Activated CD4-positive, alpha-beta T cell treated with anti-CD3 and anti-CD28 coated beads, Interleukin-2, amount 10 ng/mL, durations not matched to agents 24 days and 14 days (primary cell): ENCODE results near the gene MNT. TPM values are rescaled to one million over a fixed set of nuclear protein-coding genes. Genes with fewer than 3 reads are reported as not detected.

Source experiments
- DNase-seq: peaks from one replicate; pipeline ENCODE4 v3.0.0; 2022
- H3K27ac Mint-ChIP-seq: one replicate; pipeline ENCODE4 v1.8.0; 2022; ENCODE audit warnings: mild to moderate bottlenecking, mixed read lengths
- H3K27me3 Mint-ChIP-seq: one replicate; pipeline ENCODE4 v1.8.0; 2022; ENCODE audit warnings: mixed read lengths
- H3K36me3 Mint-ChIP-seq: one replicate; pipeline ENCODE4 v1.8.0; 2022; ENCODE audit warnings: low read depth, mild to moderate bottlenecking, mixed read lengths
- H3K4me1 Mint-ChIP-seq: one replicate; pipeline ENCODE4 v1.8.0; 2021; ENCODE audit warnings: mixed read lengths
- H3K4me3 Mint-ChIP-seq: one replicate; pipeline ENCODE4 v1.8.0; 2022; ENCODE audit warnings: mild to moderate bottlenecking, moderate library complexity, mixed read lengths
- H3K9me3 Mint-ChIP-seq: one replicate; pipeline ENCODE4 v1.8.0; 2021; ENCODE audit warnings: mixed read lengths
- intact Hi-C: fragments of 100-400 bp; cut with micrococcal nuclease; formaldehyde crosslinking; loops from one replicate; pipeline ENCODE4 v1.15.1; 2023
- total RNA-seq: library from RNA; stranded (reverse); gene quantifications from 2 replicates; pipeline ENCODE4 v1.2.3, GENCODE V29; 2022

The MNT gene
- total RNA-seq, 1 donor from 2014 or later: 29.1 TPM

DNA sequence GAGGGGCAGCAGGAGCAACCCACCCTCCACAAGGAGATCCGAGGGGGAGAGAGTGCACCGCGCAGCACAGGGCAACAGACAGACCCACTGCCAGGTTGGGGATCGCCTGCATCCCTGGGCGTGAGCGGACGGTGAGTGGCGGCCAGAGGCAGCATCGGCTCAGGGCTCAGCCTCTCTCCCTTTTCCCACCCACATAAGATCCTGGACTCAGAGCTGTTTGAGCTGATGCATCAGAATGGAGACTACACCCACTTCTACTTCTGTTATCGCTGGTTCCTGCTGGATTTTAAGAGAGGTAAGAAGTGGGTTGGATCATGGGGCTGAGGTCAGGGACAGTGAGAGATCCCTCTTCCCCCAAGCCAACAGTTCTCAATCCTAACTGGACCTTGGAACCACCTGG lies 23.2 kb downstream of the MNT start:
- Mint-ChIP-seq H3K27ac (no peak overlapping the region), H3K4me3 (no peak overlapping the region), H3K4me1 (no peaks in the 10 kb centered on the region), H3K9me3 (no peaks in the 10 kb centered on the region), H3K36me3 (peaks cover 11% of the 10 kb centered on the region), H3K27me3 (no peaks in the 10 kb centered on the region)
- no peak for DNase-seq
- intact Hi-C loops: no loop called here

DNA sequence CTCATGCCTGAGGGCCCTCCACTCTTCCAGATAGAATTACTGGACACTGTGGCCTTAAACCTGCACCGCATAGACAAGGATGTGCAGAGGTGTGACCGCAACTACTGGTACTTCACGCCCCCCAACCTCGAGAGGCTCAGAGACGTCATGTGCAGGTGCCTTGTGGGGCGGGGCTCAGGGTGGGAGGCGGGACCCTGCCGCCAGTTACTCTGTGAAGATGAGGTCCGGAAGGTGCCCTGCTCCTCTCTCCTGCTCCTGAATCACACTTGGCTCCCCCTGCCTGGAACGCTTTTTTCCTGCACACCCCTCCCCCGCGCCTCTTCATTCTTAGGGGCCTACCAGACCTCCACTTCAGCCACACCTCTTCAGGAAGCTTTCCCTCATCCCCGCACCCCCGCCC lies 24.8 kb downstream of the MNT start:
- peaks cover 9% of the 10 kb centered on the region for H3K36me3 Mint-ChIP-seq
- H3K27ac Mint-ChIP-seq: no peak overlapping the region
- H3K4me3 Mint-ChIP-seq: no peak overlapping the region
- H3K27me3 Mint-ChIP-seq: no peaks in the 10 kb centered on the region
- DNase-seq: no peak
- no peaks in the 10 kb centered on the region for H3K9me3 Mint-ChIP-seq
- intact Hi-C loops: no loop called here
- no peaks in the 10 kb centered on the region for H3K4me1 Mint-ChIP-seq

DNA sequence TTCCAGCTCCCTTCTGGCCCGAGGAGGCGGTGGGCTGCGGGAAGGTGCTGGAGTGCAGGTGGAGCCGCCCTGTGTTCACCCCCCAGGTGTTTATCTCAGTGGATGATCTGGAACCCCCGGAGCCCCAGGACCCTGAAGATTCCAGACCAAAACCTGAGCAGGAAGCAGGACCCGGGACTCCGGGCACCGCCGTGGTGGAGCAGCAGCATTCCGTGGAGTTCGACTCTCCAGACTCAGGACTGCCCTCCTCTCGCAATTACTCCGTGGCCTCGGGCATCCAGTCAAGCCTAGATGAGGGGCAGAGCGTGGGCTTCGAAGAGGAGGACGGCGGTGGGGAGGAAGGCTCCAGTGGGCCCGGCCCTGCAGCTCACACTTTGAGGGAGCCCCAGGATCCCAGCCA lies 25.5 kb downstream of the MNT start:
- Mint-ChIP-seq H3K9me3 (no peaks in the 10 kb centered on the region), H3K27ac (no peak overlapping the region)
- intact Hi-C loops: no loop called here

DNA sequence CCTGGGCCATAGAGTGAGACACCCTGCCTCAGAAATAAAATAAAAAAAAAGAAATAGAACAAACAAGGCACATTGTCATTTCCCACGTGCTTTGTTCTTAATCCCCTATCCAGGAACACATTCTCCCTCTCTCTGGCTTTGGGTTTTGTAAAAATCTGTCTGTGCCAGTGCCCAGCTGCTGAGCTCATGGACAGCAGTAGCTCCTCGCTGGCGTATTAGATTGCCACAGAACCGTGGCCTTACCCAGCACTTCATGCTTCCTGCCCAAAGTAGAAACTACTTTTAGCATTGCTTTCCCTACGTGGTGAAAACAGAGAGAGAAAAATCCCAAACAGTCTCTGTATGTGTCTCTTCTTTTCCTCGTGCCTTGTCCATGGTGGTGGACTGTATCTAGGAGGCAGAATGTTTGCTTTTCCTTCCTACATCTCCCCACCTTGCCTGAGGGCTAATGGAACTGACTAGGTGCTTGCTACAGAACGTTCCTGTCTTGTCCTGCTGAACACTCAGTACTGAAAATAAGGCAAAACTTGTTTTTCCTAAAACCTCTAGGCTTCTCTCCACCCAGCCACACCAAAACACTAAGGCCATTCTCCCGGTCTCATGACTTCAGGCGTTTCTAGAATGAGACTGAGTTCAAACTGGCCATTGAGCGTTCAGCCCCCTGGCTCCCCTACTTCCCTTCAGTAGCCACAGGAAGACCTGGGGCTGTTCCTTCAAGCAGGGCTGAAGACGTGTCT lies 26.1 kb downstream of the MNT start:
- Mint-ChIP-seq H3K36me3 (peaks cover 10% of the 10 kb centered on the region), H3K4me3 (no peak overlapping the region), H3K27me3 (no peaks in the 10 kb centered on the region), H3K4me1 (no peaks in the 10 kb centered on the region), H3K9me3 (no peaks in the 10 kb centered on the region), H3K27ac (peak overlapping the region; percentile 20)
- intact Hi-C loops: no loop called here
- no peak for DNase-seq

More for the DNA sequence above, 25.5 kb downstream of the MNT start:
- H3K27me3 Mint-ChIP-seq: no peaks in the 10 kb centered on the region
- no peaks in the 10 kb centered on the region for H3K4me1 Mint-ChIP-seq
- DNase-seq: no peak
- H3K36me3 Mint-ChIP-seq: peaks cover 9% of the 10 kb centered on the region
- H3K4me3 Mint-ChIP-seq: no peak overlapping the region

DNA sequence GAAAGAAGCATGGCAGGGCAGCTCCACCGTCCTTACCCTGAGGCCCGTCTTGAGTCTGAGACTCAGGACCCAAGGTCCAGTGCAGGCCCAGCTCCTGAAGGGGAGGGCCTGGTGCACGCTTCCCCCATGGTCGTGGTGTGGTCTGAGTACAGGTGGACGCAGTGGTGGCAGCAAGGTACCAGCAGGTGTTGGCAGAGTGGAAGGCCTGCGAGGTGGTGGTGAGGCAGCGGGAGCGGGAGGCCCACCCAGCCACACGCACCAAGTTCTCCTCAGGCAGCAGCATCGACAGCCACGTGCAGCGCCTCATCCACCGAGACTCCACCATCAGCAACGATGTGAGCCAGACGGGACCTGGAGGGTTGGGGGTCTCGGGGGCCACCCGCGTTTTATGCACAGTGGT lies 27.7 kb downstream of the MNT start:
- intact Hi-C loops: no loop called here
- Mint-ChIP-seq H3K4me3 (no peak overlapping the region), H3K4me1 (no peaks in the 10 kb centered on the region), H3K27ac (no peak overlapping the region), H3K27me3 (no peaks in the 10 kb centered on the region), H3K36me3 (peaks cover 8% of the 10 kb centered on the region), H3K9me3 (no peaks in the 10 kb centered on the region)
- no peak for DNase-seq

DNA sequence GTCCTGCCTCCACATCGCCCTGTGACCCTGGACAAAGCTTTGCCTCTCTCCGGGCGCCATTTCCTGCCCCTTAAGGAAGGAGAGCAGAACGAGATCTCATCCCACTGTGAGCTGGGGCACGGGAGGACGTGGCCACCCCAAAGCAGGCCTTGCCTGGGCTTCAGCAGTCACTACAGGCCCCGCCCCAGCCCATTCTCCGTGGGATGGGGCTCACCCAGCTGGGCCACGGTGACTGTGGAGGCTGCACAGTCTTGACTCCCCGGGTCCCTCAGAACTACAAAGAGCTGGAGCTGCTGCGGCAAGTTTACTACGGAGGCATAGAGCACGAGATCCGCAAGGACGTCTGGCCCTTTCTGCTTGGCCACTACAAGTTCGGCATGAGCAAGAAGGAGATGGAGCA lies 28.2 kb downstream of the MNT start:
- Mint-ChIP-seq H3K4me1 (no peaks in the 10 kb centered on the region), H3K4me3 (no peak overlapping the region), H3K27ac (peak overlapping the region; percentile 37), H3K27me3 (no peaks in the 10 kb centered on the region), H3K9me3 (no peaks in the 10 kb centered on the region), H3K36me3 (peaks cover 8% of the 10 kb centered on the region)
- DNase-seq: no peak
- intact Hi-C loops: no loop called here

DNA sequence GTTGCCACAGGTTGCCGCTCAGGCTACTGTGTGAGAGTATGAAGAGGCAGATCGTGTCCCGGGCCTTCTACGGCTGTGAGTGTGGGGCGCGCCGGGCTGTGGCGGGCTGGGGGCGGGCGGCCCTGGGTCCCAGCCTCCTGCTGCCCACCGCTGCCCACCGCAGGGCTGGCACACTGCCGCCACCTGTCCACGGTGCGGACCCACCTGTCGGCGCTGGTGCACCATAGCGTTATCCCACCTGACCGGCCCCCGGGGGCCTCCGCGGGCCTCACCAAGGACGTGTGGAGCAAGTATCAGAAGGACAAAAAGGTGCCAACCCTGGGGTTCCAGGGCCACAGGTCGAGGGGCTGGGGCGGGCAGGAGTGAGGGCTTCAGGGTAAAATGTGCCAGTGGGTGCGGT lies 28.7 kb downstream of the MNT start:
- H3K36me3 Mint-ChIP-seq: peaks cover 6% of the 10 kb centered on the region
- intact Hi-C loops: no loop called here

DNA sequence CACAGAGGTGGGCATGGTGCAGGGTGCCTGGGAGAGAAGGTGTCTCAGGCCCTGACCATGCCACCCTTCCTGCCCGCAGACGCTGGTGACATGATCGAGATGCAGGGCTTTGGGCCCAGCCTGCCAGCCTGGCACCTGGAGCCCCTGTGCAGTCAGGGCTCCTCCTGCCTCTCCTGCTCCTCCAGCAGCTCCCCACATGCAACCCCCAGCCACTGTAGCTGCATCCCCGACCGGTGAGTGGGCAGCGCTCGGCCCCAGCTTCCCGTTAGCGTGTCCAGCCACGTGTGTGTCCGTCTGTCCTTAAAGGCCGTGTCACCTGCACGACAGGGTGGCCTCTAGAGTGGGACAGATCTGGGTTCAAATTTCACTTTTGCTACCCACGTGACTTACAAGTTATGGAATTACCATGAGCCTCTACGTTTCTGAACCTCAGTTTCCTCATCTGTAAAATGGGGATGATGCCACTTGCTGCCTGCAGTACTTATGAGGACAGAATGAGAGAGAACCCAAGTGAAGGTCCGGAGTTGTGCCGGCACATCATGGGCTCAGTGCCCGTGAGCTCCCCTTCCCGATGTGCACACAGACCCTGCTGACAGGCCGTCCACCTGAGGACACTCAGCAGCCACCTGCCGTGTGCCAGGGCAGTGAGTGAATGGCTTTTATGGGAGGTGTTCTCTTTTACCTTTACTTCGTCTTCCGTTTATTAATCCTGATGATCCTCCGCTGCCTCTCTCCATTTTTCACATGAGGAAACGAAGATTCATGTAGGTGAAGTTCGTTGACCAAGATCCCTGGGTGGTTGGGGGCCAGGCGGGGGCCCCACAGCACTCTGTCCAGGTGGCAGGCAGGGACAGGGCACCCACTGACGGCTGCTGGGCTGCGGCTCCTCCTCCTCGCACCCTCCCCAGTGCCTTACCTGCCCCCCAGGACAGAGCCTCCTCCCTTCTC lies 29.4 kb downstream of the MNT start:
- H3K36me3 Mint-ChIP-seq: peaks cover 6% of the 10 kb centered on the region
- H3K27me3 Mint-ChIP-seq: no peaks in the 10 kb centered on the region
- intact Hi-C loops: no loop called here
- no peak for DNase-seq
- no peak overlapping the region for H3K27ac Mint-ChIP-seq
- no peaks in the 10 kb centered on the region for H3K9me3 Mint-ChIP-seq
- H3K4me1 Mint-ChIP-seq: no peaks in the 10 kb centered on the region
- H3K4me3 Mint-ChIP-seq: no peak overlapping the region

More for the DNA sequence above, 28.7 kb downstream of the MNT start:
- Mint-ChIP-seq H3K4me1 (no peaks in the 10 kb centered on the region), H3K4me3 (no peak overlapping the region), H3K9me3 (no peaks in the 10 kb centered on the region), H3K27me3 (no peaks in the 10 kb centered on the region), H3K27ac (no peak overlapping the region)
- no peak for DNase-seq

DNA sequence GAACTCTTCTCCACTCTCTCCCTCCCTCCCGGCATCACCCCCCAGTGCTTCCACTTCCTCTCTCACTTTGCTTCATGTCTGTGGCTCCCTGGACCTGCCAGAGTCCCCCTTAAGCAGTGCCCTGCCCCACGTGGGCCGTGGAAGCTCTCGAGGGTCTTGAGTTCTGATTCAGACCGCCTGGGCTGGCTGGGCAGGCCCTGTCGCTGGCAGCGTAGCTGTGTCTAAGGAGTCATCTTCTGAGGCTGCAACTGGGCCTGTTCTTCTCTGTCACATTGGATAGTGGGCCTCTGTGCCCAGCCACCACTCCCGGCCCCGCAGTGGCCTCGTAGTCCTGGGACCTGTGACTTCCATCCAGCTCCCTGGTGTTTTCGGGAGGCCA lies 30.7 kb downstream of the MNT start:
- Mint-ChIP-seq H3K4me3 (no peak overlapping the region), H3K27me3 (no peaks in the 10 kb centered on the region), H3K27ac (no peak overlapping the region), H3K9me3 (no peaks in the 10 kb centered on the region), H3K36me3 (peaks cover 2% of the 10 kb centered on the region), H3K4me1 (no peaks in the 10 kb centered on the region)
- DNase-seq: no peak
- intact Hi-C loops: no loop called here

DNA sequence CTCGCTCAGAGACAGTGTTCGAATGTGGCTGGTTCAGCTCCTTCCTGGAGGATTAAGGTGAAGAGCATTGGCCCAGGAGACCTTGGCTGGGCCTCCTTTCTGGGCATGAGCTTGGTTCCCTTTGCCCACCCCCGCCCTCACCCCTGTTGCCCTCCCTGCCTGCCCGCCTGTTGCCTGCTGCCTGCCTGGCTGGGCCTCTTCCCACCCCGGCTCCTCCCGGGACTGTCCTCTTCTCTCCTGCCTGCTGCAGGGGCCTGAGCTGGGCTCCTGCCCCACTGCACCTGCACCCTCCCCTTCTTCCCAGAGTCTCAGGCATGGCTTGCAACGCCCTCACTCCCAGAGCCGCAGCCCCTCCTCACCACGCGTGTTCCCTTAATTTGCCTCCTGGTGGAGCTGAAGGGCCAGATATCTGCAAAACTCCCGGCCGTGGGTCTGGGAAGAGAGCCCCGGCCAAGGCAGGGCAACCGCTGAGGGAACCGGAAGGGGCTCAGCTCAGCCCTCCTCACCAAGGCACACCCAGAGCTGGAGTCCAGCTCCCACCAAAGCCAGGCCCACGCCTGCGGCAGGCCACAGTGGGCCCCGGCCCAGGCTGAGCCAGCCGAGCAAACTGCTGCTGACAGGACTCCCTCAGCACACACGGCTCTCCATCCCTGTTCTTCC lies 31.2 kb downstream of the MNT start:
- no peaks in the 10 kb centered on the region for H3K9me3 Mint-ChIP-seq
- H3K27ac Mint-ChIP-seq: no peak overlapping the region
- intact Hi-C loops: no loop called here
- H3K4me1 Mint-ChIP-seq: no peaks in the 10 kb centered on the region
- no peaks in the 10 kb centered on the region for H3K27me3 Mint-ChIP-seq
- no peak for DNase-seq
- peaks cover 2% of the 10 kb centered on the region for H3K36me3 Mint-ChIP-seq
- H3K4me3 Mint-ChIP-seq: no peak overlapping the region

DNA sequence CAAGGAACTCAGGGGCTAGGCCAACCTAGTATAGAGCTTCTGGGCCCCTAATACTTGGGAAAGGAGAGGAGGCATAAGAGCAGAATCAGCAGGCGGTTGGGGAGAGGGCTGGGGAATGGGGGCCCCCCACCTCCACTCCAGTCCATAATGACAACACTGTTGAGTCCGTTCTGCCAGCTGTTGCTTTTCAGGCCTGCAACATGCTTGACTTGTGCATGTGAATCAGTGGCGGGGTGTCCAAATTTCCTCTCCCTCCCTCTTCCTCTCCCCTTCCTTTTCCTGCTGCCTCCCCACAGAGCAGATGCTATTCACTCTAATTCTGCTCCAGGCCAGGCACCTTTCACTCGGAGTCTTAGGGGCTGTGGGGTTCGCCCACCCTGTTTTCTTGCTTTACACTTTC lies 31.8 kb downstream of the MNT start:
- H3K36me3 Mint-ChIP-seq: peaks cover 2% of the 10 kb centered on the region
- no peaks in the 10 kb centered on the region for H3K4me1 Mint-ChIP-seq
- no peaks in the 10 kb centered on the region for H3K9me3 Mint-ChIP-seq
- DNase-seq: no peak
- peak overlapping the region; percentile 5 for H3K27ac Mint-ChIP-seq
- intact Hi-C loops: no loop called here
- no peak overlapping the region for H3K4me3 Mint-ChIP-seq
- no peaks in the 10 kb centered on the region for H3K27me3 Mint-ChIP-seq

DNA sequence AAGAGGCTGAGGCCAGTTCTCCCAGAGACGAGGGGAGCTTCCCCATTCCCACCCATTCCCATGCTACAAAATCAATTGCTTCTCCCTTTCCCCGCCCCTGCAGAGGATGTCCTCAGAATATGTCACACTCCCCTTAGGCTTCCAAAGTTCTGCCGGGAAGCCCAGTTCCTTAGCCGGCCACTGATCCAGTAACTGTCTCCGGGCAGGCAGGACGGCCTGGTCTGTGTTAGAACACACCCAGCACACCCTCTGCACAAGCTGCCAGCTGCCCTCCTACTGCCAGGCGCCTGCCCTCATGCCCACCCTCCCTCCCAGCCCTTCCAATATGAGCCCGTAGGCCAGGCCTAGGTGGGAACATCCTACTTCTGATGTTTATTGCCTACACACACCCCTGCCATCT lies 32.5 kb downstream of the MNT start:
- H3K4me3 Mint-ChIP-seq: no peak overlapping the region
- H3K9me3 Mint-ChIP-seq: no peaks in the 10 kb centered on the region
- DNase-seq: no peak
- intact Hi-C loops: no loop called here
- H3K36me3 Mint-ChIP-seq: peaks cover 2% of the 10 kb centered on the region
- no peaks in the 10 kb centered on the region for H3K4me1 Mint-ChIP-seq
- H3K27me3 Mint-ChIP-seq: no peaks in the 10 kb centered on the region
- no peak overlapping the region for H3K27ac Mint-ChIP-seq

DNA sequence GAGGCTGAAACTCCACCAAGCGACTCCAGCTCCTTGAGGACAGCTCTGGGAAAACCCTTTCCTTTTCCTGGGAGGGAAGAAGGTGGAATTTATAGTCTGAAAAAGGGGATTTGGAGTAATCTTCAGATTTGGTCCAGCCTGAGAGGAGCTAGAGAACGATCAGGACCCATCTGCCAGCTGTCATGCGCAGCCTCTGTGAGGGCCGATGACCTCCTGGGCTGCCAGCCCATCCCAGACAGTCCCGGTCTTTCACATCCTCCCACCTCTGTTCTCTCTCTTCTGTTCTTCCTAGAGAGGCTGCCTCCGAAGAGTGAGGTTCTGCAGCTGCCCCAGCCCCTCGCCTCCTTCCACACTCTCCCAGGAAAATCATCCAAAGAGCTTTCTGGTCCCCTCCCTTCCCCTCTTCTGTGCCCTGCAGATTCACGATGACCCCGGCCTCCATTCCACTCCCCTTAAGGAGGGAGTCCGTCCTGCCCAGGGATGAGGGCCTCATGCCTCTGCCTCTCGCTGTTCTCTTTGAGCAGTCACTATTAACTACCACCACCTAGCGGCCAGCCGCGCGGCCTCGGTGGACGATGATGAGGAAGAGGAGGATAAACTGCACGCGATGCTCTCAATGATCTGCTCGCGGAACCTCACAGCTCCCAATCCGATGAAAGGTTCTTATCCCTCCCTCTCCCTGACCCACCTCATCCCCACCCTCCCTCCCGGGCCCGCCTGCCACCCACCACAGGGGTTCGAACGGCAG lies 33.9 kb downstream of the MNT start:
- H3K4me3 Mint-ChIP-seq: no peak overlapping the region
- intact Hi-C loops: no loop called here
- no peaks in the 10 kb centered on the region for H3K9me3 Mint-ChIP-seq
- no peak for DNase-seq
- no peak overlapping the region for H3K27ac Mint-ChIP-seq
- H3K36me3 Mint-ChIP-seq: peaks cover 5% of the 10 kb centered on the region
- H3K27me3 Mint-ChIP-seq: no peaks in the 10 kb centered on the region
- no peaks in the 10 kb centered on the region for H3K4me1 Mint-ChIP-seq
